Left cardiac atrium (tissue), 4 donors: ENCODE measurements around the gene HSPA1L. TPM values are rescaled to one million over a fixed set of nuclear protein-coding genes. Genes with fewer than 3 reads are reported as not detected.
A peak's percentile ranks its signal among the peaks of the same experiment; 100 is the strongest.
"Not testable (repeated sequence)": the region's sequence is repeated elsewhere in the genome, so short reads cannot be mapped to it uniquely, and the experiment has no call there.

Experiments used
- ATAC-seq, 2 donors: fragments of 200-7000 bp; cut with Tn5 transposase; one replicate each; pipeline ENCODE4 v1.9.1; 2020; ENCODE audit warnings: mild to moderate bottlenecking in 2 of 2, moderate library complexity in 2 of 2
- DNase-seq: peaks from one replicate; pipeline ENCODE4 v3.0.0-alpha.2; 2020
- intact Hi-C, 2 donors: fragments of 100-400 bp; cut with DNase I; formaldehyde crosslinking; loops; one replicate each; pipeline versions ENCODE4 v1.14.1 to v1.15.1; 2022 to 2023
- total RNA-seq, 2 donors: library from RNA; stranded (reverse); fragmentation: NEBNext Ultra II Directional; extraction: Animal tissue kit (Norgen Biotek cat#: 25700); gene quantifications; one replicate each; pipeline ENCODE4 v1.2.1, GENCODE V29; 2021
- donor health status: DM: no; HTN: yes; CAD: no.
- donor health status: DM: no; HTN: yes; CAD: no; lungs with severe emphysema.
- donor health status: DM: yes; HTN: yes; CAD: no.
- donor health status: Dilated cardiomyopathy.

HSPA1L gene
- total RNA-seq, 2 donors from 2014 or later, result 1.1 to 2.6 TPM

DNA sequence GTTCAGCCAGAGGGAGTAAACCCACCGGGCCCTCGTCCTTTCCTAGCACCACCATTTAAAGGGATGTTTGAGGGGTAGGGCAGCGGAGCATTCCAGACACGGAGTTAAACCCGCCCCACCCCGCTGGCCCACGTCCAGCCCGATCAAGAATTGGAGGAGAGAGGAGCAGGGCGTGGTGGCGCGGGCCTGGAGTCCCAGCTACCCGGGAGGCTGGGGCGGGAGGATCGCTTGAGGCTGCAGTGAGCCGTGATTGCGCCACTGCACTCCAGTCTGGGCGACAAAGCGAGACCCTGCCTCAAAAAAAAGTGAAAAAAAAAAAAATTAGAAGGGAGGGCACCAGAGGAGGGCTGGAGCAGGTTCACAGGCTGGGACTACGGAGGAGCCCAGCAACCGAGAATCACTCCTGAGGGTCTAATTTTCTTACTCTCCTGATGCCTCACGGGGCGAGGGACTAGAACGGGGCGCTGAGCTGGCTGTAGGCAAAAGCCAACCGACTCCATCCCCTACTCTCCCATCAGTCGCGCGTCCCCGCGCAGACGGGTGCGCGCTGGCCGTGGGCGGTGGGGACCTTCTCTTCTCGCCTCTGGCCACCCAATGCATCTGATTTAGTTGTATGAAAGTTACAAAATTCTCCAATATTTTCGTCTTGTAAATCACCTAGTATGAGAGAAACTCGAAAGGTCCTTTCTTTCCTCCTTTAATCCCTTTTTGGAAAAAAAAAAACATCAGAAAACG is 6.4 kb upstream of the HSPA1L start:
- intact Hi-C loops, result no loop called here
- ATAC-seq (peak; percentile 62 to 65), DNase-seq (peak; percentile 84)

DNA sequence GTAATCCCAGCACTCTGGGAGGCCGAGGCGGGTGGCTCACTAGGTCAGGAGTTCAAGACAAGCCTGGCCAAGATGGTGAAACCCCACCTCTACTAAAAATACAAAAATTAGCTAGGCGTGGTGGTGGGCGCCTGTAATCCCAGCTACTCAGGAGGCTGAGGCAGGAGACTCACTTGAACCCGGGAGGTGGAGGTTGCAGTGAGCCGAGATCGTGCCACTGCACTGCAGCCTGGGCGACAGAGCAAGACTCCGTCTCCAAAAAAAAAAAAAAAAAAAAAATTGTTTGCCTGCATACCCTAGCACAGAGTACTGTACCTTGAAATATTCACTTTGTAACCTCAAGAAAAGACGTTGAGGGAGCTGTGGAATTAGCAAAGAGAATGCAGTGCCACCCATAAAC is 5.3 kb upstream of the HSPA1L start:
- DNase-seq, intact Hi-C loops, ATAC-seq: not testable (repeated sequence)

DNA sequence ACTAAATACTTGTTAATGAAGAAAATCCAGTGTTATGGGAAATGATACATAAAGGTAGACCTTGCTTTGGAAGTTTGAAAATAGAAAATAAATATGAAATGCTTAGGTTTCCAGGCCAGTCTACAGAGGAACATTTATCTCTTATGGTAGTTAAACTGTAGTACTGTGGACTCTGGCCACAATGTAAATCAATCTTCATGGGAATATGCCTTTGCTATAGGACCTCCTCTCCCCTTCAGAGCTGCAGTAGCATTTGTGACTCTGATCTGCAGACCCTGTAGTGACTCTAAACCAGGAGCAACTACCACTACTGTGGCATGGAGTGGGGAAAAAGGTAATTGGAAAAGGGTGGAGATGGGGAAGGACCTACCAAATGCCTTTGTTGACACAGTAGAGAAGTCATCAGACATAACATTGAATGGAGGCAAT is 4.8 kb upstream of the HSPA1L start:
- ATAC-seq (no peak), DNase-seq (no peak)
- intact Hi-C loops, result no loop called here

DNA sequence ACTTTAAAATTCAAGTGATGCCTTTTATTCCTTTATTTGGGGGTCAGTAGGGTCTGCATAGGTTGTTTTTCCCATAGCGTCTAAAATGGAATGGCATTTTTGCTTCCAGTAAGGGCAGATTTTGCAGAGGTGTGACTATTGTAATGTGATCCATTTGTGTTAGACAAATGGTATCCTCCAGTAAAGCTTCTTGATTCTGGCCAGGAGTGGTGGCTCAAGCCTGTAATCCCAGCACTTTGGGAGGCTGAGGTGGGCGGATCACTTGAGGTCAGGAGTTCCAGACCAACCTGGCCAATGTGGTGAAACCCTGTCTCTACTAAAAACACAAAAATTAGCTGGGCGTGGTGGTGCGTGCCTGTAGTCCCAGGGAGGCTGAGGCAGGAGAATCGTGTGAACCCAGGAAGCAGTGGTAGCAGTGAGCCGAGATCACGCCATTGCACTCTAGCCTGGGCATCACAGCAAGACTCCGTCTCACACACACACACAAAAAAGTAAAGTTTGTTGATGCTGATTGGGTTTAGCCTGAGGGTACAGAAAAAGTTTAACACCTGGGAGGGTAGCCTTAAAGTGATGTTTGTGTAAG is 2.9 kb upstream of the HSPA1L start:
- intact Hi-C loops, DNase-seq, ATAC-seq: not testable (repeated sequence)

- intact Hi-C loops, DNase-seq, ATAC-seq: not testable (repeated sequence)
These were observed 2.2 kb upstream of the HSPA1L start for GRCh38 chr6:31817133-31817928.

- intact Hi-C loops, result no loop called here
- DNase-seq, result peak; percentile 96
- peak; percentile 86 to 90 for ATAC-seq
These were observed 432 bp downstream of the HSPA1L start for GRCh38 chr6:31814677-31815024.

GRCh38 chr6:31813465-31813849 is 1.6 kb downstream of the HSPA1L start:
- DNase-seq (no peak), ATAC-seq (no peak)
- intact Hi-C loops, result no loop called here

- ATAC-seq, result no peak
- no peak for DNase-seq
These were observed 3.4 kb downstream of the HSPA1L start for GRCh38 chr6:31811645-31812044.

GRCh38 chr6:31808599-31808998 is 6.5 kb downstream of the HSPA1L start:
- ATAC-seq, DNase-seq, intact Hi-C loops: not testable (repeated sequence)

More at GRCh38 chr6:31811645-31812044, 3.4 kb downstream of the HSPA1L start:
- intact Hi-C loops, result no loop called here

- intact Hi-C loops, result no loop called here
- DNase-seq, result peak; percentile 98
- ATAC-seq, result peak; percentile 99 to 100
These were observed 8.4 kb downstream of the HSPA1L start, which contains the start of gene LSM2 for GRCh38 chr6:31806470-31807272. LSM2 (minus strand) TSS chr6:31806966; CDS start chr6:31806757, 209 bp downstream.

DNA sequence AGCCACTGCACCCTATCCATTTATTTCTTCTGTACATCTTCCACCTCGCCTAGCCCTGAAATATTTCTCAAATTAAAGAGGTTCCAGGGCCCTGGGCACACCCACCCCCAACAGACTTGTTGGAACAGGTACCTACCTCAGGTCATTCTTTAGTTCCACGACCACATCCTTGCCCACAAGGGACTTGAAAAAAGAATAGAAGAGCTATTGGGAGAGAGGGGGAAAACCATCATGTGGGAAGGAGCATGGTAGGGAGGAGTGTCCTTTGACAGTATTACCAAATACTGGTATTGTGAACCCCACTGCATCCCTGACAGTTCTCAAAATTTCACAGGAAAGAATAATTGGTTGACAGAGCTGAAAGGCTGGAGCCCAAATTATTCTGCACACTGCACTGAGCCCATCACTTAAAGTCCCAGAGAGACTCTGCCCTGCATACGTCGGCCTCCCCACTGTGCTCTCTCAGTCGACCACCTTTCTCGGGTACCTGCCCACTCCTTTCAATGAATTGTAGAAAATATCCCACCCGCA is 9.1 kb downstream of the HSPA1L start:
- ATAC-seq (peak; percentile 3 to 9), DNase-seq (no peak)
- intact Hi-C loops, result no loop called here

DNA sequence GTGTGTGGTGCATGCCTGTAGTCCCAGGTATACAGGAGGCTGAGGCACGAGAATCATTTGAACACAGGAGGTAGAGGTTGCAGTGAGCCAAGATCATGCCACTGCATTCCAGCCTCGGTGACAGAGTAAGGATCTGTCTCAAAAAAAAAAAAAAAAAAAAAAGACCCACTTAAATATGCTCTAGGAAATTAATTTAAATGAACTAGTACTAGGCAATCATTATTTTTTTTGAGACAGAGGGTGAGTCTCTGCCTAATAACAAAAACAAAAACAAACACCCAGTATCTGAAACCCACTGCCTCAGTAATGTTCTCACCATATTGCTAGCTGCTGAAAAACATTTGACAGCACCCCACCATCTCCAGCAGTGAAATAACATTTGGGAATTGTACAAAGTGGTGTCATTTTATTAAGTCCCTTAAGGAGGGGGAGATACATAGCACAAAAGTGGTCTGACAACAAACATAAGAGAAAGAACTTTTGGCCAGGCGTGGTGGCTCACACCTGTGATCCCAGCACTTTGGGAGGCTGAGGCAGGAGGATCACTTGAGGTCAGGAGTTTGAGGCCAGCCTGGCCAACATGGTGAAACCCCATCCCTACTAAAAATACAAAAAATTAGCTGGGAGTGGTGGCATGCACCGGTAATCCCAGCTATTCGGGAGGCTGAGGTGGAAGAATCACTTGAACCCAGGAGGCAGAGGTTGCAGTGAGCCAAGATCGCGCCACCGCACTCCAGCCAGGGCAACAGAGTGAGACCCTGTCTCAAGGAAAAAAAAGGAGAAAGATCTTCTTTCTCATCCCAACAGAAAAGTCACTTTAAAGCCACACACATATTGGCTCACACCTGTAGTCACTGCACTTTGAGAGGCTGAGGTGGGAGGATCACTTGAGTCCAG is 13.8 kb downstream of the HSPA1L start:
- ATAC-seq, DNase-seq, intact Hi-C loops: not testable (repeated sequence)

DNA sequence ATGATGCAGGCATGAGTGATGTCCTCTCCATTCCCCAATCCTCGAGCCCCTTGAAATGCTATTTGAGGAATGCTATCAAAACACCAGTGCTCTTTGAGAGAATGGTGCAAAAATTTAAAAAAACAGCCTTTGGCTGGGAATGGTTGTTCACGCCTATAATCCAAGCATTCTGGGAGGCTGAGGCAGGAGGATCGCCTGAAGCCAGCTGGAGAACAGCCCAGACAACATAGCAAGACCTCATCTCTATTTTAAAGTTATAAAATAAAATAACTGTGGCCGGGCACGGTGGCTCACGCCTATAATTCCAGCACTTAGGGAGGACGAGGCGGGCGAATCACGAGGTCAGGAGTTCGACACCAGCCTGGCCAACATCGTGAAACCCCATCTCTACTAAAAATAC is 15.3 kb downstream of the HSPA1L start:
- no peak for DNase-seq
- ATAC-seq, result no peak
- intact Hi-C loops, result loop anchor here in 1 of 2 donors (10.0 kb wide), 1 partner anchor 65 kb away; the partner anchor contains the start of gene CLIC1

- no peak for DNase-seq
- no peak for ATAC-seq
- intact Hi-C loops, result loop anchor here in 1 of 2 donors (10.0 kb wide), 1 partner anchor 63 kb away; the partner anchor contains the start of gene CLIC1
These were observed 17.5 kb downstream of the HSPA1L start for GRCh38 chr6:31797588-31797987.

GRCh38 chr6:31796993-31797385 is 18.1 kb downstream of the HSPA1L start:
- ATAC-seq (no peak), DNase-seq (no peak)
- intact Hi-C loops, result loop anchor here in 1 of 2 donors (10.0 kb wide), 1 partner anchor 62 kb away; the partner anchor contains the start of gene CLIC1

DNA sequence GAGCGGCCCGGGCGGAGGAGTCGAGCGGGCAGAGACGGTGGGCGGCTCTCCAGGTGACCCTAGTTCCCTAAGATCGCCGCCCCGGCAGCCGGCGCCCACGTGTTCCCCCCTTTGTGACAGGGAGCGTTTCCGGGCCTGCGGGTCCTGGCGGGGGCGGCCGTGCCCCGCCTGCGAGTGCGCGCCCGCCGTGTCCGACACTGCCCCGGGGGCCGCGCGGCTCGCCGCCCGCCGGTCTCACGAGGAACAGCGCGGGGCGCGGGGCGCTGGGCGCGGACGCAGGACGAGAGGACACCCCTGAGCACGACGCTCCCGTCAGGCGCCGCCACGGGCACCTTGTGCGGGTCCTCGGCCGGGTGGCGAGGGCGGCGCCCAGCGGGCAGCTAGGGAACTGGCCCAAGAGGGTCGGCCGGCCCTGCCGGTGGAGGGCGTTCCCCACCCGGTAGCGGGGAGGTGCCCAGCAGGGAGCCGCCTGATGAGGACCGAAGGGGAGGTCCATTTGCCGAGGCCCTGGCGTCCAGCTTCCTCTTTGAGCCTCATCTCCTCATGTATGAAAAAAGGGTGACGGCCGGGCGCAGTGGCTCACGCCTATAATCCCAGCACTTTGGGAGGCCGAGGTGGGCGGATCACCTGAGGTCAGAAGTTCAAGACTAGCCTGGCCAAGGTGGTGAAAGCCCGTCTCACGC is 19.3 kb downstream of the HSPA1L start, which contains the start of gene VARS1:
TSS of gene VARS1 (minus strand) at position 137 of the 683 bp plus-strand sequence. CDS start 535 bp downstream, outside the sequence.
- DNase-seq, result peak; percentile 94
- intact Hi-C loops, result loop anchor here in 1 of 2 donors (10.0 kb wide), 1 partner anchor 61 kb away; the partner anchor contains the start of gene CLIC1
- peak; percentile 95 to 96 for ATAC-seq
